ENCODE data around the gene LATS2. TPM values are rescaled to one million over a fixed set of nuclear protein-coding genes. Genes with fewer than 3 reads are reported as not detected.

Gene LATS2
- total and polyA plus RNA-seq, 2 of the 8 experiments (the other 6 are each of a cell fraction or from before 2014, with no cell fraction given), result 8.3 to 26.2 TPM

DNA sequence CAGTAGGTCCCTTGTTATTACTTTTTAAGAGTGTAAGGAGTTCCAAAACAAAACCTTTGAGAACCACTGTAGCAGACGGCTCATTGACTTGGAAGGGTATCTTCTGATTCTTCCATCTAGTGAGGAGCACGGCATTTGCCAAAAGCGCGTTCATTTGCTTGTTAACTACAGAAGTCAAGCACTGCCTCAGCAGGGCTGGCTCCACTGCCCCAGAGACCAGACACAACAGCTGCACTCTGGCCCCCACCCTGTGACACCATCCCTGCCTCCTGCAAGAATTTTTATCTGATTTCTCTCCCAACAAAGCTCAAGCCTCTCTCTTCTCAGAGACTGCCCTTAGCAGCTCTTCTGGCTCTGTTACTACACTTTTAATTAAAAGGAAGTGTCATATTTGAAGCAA is 138.1 kb downstream of the LATS2 start (continued):
- TF ChIP-seq, protein P1, sequence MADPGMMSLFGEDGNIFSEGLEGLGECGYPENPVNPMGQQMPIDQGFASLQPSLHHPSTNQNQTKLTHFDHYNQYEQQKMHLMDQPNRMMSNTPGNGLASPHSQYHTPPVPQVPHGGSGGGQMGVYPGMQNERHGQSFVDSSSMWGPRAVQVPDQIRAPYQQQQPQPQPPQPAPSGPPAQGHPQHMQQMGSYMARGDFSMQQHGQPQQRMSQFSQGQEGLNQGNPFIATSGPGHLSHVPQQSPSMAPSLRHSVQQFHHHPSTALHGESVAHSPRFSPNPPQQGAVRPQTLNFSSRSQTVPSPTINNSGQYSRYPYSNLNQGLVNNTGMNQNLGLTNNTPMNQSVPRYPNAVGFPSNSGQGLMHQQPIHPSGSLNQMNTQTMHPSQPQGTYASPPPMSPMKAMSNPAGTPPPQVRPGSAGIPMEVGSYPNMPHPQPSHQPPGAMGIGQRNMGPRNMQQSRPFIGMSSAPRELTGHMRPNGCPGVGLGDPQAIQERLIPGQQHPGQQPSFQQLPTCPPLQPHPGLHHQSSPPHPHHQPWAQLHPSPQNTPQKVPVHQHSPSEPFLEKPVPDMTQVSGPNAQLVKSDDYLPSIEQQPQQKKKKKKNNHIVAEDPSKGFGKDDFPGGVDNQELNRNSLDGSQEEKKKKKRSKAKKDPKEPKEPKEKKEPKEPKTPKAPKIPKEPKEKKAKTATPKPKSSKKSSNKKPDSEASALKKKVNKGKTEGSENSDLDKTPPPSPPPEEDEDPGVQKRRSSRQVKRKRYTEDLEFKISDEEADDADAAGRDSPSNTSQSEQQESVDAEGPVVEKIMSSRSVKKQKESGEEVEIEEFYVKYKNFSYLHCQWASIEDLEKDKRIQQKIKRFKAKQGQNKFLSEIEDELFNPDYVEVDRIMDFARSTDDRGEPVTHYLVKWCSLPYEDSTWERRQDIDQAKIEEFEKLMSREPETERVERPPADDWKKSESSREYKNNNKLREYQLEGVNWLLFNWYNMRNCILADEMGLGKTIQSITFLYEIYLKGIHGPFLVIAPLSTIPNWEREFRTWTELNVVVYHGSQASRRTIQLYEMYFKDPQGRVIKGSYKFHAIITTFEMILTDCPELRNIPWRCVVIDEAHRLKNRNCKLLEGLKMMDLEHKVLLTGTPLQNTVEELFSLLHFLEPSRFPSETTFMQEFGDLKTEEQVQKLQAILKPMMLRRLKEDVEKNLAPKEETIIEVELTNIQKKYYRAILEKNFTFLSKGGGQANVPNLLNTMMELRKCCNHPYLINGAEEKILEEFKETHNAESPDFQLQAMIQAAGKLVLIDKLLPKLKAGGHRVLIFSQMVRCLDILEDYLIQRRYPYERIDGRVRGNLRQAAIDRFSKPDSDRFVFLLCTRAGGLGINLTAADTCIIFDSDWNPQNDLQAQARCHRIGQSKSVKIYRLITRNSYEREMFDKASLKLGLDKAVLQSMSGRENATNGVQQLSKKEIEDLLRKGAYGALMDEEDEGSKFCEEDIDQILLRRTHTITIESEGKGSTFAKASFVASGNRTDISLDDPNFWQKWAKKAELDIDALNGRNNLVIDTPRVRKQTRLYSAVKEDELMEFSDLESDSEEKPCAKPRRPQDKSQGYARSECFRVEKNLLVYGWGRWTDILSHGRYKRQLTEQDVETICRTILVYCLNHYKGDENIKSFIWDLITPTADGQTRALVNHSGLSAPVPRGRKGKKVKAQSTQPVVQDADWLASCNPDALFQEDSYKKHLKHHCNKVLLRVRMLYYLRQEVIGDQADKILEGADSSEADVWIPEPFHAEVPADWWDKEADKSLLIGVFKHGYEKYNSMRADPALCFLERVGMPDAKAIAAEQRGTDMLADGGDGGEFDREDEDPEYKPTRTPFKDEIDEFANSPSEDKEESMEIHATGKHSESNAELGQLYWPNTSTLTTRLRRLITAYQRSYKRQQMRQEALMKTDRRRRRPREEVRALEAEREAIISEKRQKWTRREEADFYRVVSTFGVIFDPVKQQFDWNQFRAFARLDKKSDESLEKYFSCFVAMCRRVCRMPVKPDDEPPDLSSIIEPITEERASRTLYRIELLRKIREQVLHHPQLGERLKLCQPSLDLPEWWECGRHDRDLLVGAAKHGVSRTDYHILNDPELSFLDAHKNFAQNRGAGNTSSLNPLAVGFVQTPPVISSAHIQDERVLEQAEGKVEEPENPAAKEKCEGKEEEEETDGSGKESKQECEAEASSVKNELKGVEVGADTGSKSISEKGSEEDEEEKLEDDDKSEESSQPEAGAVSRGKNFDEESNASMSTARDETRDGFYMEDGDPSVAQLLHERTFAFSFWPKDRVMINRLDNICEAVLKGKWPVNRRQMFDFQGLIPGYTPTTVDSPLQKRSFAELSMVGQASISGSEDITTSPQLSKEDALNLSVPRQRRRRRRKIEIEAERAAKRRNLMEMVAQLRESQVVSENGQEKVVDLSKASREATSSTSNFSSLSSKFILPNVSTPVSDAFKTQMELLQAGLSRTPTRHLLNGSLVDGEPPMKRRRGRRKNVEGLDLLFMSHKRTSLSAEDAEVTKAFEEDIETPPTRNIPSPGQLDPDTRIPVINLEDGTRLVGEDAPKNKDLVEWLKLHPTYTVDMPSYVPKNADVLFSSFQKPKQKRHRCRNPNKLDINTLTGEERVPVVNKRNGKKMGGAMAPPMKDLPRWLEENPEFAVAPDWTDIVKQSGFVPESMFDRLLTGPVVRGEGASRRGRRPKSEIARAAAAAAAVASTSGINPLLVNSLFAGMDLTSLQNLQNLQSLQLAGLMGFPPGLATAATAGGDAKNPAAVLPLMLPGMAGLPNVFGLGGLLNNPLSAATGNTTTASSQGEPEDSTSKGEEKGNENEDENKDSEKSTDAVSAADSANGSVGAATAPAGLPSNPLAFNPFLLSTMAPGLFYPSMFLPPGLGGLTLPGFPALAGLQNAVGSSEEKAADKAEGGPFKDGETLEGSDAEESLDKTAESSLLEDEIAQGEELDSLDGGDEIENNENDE (IDR thresholded peaks at IDR 0.05; ENCODE audit: insufficient replicate concordance, low read length), result no peak
- TF ChIP-seq TBP (IDR thresholded peaks at IDR 0.05; ENCODE audit: low read depth, low read length), result no peak
- TF ChIP-seq SIN3A (conservative IDR thresholded peaks at IDR 0.05 in 1 of 2, IDR thresholded peaks at IDR 0.05 in 1 of 2; ENCODE audit: low read depth in 1 of 2, low read length in 2 of 2), result no peak
- no peak for TF ChIP-seq SAP30 (IDR thresholded peaks at IDR 0.05; ENCODE audit: insufficient read depth, insufficient replicate concordance, low read length)
- TF ChIP-seq POLR2A (IDR thresholded peaks at IDR 0.05; ENCODE audit: control extremely low read depth in 1 of 2, low read depth in 2 of 2, low read length in 2 of 2), result no peak
- no peak for TF ChIP-seq TAF7 (optimal IDR thresholded peaks at IDR 0.05; ENCODE audit: borderline replicate concordance, low read depth, low read length)
- no peak for TF ChIP-seq CHD1 (IDR thresholded peaks at IDR 0.05; ENCODE audit: low read depth, low read length)
- TF ChIP-seq CBX8 (IDR thresholded peaks at IDR 0.05; ENCODE audit: borderline replicate concordance, low read depth, low read length), result no peak
- no peak for TF ChIP-seq RBBP5 (IDR thresholded peaks at IDR 0.05; ENCODE audit: borderline replicate concordance, low read depth, low read length)
